GM12864 (cell line): ENCODE measurements around the gene EIF3F.
A peak's percentile ranks its signal among the peaks of the same experiment; 100 is the strongest.

Experiments used
- DNase-seq: peaks from one replicate; pipeline ENCODE4 v3.0.0-alpha.2; 2011; ENCODE audit warnings: low read depth
- H3K4me3 ChIP-seq: 2 replicates; pipeline ENCODE4 v1.5.1; 2011; ENCODE audit warnings: mild to moderate bottlenecking, low read depth, low read length, control low read depth
- TF ChIP-seq, protein P1 (sequence below): IDR thresholded peaks from 2 replicates; pipeline ENCODE4 v1.5.1; 2011; ENCODE audit warnings: low read depth, mild to moderate bottlenecking, moderate library complexity, low read length, control low read depth, inconsistent platforms; ENCODE audit errors: missing control alignments

EIF3F gene

GRCh38 chr11:8016440-8016839 lies 29.3 kb downstream of the EIF3F start:
- TF ChIP-seq, protein P1, sequence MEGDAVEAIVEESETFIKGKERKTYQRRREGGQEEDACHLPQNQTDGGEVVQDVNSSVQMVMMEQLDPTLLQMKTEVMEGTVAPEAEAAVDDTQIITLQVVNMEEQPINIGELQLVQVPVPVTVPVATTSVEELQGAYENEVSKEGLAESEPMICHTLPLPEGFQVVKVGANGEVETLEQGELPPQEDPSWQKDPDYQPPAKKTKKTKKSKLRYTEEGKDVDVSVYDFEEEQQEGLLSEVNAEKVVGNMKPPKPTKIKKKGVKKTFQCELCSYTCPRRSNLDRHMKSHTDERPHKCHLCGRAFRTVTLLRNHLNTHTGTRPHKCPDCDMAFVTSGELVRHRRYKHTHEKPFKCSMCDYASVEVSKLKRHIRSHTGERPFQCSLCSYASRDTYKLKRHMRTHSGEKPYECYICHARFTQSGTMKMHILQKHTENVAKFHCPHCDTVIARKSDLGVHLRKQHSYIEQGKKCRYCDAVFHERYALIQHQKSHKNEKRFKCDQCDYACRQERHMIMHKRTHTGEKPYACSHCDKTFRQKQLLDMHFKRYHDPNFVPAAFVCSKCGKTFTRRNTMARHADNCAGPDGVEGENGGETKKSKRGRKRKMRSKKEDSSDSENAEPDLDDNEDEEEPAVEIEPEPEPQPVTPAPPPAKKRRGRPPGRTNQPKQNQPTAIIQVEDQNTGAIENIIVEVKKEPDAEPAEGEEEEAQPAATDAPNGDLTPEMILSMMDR, result no peak
- no peak for DNase-seq

DNA sequence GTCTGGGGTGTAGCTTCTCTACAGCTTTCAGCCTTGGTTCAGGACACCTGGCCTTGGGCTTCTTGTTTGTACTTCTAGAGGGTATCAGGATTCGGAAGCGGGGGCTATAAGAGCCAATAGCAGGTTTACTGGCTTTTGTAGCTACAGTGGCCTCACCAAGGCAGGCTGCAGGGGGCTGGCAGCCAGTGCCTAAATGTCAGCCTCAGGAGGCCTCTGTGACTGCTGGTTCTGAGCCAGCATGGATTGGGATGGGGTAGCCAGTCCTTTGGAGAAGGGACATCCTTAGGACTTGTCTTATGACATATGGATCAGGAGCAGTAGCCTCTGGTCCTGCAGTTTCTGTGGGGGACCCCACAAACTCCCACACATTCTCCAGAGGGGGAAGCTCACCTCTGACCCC lies 29.9 kb downstream of the EIF3F start:
- H3K4me3 ChIP-seq, result no peak overlapping the region
- TF ChIP-seq, protein P1, result no peak
- DNase-seq, result no peak

More at GRCh38 chr11:8016440-8016839, 29.3 kb downstream of the EIF3F start:
- H3K4me3 ChIP-seq, result no peak overlapping the region

DNA sequence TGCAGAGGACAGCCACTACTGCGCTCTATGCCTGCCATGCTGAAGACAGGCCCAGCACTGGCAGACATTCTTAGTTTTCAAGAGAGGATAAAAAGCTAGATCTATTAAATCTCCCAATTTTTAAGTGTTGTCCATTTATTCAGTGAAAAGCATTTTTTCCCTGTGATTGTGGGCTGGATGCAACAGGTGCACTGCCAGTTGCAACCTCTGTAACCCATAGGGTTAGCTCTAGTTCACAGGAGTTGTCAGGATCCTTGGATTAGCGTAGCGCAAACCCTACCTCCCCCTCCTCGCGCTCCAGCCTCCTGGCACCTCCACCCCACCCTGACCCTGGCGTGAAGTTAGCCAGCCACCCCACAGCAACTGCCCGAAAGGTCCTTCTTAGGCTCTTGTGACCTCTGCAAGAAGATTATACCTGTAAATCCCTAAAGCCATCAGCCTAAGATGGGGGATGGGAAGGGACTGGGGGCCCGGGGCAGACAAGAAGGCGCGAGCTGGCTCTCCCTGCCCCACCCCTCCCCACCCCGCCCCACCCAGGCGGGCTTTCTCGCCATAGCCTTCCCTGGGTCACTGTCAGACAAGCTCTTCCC lies 30.9 kb downstream of the EIF3F start:
- H3K4me3 ChIP-seq, result no peak overlapping the region
- TF ChIP-seq, protein P1, result no peak
- DNase-seq, result no peak

- H3K4me3 ChIP-seq, result peak overlapping the region; percentile 24
- TF ChIP-seq, protein P1, result no peak
- DNase-seq, result no peak
These were observed 31.6 kb downstream of the EIF3F start for GRCh38 chr11:8018484-8019313.

DNA sequence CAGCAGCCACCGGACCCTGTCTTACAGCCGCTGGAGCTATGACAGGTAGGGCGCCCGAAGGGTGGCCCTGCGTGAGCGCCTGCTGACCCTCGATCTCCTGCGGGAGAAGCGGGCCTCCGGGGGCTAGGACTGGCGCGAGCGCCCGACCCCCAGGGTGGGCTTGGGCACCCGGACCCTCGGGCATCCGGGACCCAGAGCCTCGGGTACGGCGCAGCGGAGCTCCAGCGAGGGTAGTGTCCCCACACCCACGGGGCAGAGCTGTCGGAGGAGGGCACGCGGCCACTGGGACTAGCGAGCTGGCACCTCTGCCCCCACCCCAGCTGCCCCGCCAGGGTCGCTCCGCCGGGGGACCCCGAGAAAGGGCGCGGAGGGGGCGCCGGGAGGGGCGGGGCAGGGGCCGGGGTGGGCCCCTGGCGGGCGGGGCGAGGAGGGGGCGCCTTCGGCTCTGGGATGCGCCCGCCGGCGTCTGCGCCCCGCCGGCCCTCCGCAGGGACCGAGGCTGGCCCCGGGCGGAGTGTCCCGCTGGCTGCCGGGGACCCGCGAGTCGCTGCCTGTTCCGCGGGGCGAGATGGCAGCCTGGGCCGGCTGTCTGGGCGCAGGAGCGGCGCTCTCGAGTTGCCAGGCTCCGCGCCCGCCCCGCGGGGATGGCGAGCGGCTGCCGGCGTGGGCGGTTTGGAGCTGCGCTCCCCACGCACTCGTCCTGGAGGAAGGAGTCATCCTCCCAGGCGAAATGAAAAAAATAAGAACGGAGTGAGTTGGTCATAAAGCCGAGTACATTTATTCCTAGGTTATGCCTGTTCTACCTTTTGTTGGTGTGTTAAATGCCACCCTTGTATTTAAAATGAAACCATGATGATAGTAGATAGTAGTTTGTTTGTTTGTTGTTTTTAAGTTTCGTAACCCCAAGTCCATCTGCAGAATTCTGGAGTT lies 32.4 kb downstream of the EIF3F start:
- peak overlapping the region; percentile 24 for H3K4me3 ChIP-seq
- no peak for DNase-seq
- TF ChIP-seq, protein P1, result no peak

- no peak for DNase-seq
- no peak overlapping the region for H3K4me3 ChIP-seq
- TF ChIP-seq, protein P1, result no peak
These were observed 33.1 kb downstream of the EIF3F start for GRCh38 chr11:8020244-8020597.
